ENCODE results near the gene SUN5.

GRCh38 chr20:33025318-33025876 lies 21.2 kb upstream of the SUN5 start:
- TF ChIP-seq CTCF (IDR thresholded peaks at IDR 0.05) (no peak), POLR2A (IDR thresholded peaks at IDR 0.05) (no peak)

Measured in sigmoid colon (tissue), 3 donors.